Pancreas (tissue), 10 donors: Measurements from ENCODE around the gene GRAP. TPM values are rescaled to one million over a fixed set of nuclear protein-coding genes. Genes with fewer than 3 reads are reported as not detected.
"Not testable (repeated sequence)": the region's sequence is repeated elsewhere in the genome, so short reads cannot be mapped to it uniquely, and the experiment has no call there.

ENCODE experiments used
- ATAC-seq, 4 donors: fragments of 200-7000 bp; cut with Tn5 transposase; one replicate each; pipeline versions ENCODE4 v1.8.0 to v1.9.1; 2020; ENCODE audit warnings: mild to moderate bottlenecking in 4 of 4, moderate library complexity in 4 of 4
- DNase-seq, 6 donors: peaks; one replicate each; pipeline ENCODE4 v3.0.0-alpha.2; 2020
- FAIRE-seq: peaks from 2 replicates; lab custom pipeline; 2012; peaks lifted over from hg19 to GRCh38; lab: Jason Lieb, UNC
- H3K27ac ChIP-seq, 4 donors: fragments of 200-600 bp; sonication (generic); 1 replicate in 3 of 4; 2 replicates in 1 of 4; pipeline versions ENCODE4 v1.5.0 to v1.8.0; 2020
- H3K27me3 ChIP-seq, 4 donors: fragments of 200-600 bp; one replicate each; pipeline ENCODE4 v1.8.0; 2021
- H3K36me3 ChIP-seq, 3 donors: fragments of 200-600 bp; sonication (generic) in 1 of 3; one replicate each; pipeline versions ENCODE4 v1.5.0 to v1.8.0; 2020 to 2021
- H3K4me1 ChIP-seq, 3 donors: fragments of 200-600 bp; one replicate each; pipeline ENCODE4 v1.8.0; 2021
- H3K4me3 ChIP-seq, 4 donors: fragments of 200-600 bp; sonication (generic) in 2 of 4; one replicate each; pipeline versions ENCODE4 v1.5.0 to v1.8.0; 2020 to 2021
- H3K9me3 ChIP-seq, 4 donors: fragments of 200-600 bp; one replicate each; pipeline ENCODE4 v1.8.0; 2021
- WGBS, 2 donors: extraction: QIAGEN DNeasy Blood & Tissue Kit; methylation state at CpG; one replicate each; pipeline ENCODE4 v1.1.7; 2013; 5-methylcytosine and 5-hydroxymethylcytosine counted together
- intact Hi-C, 3 donors: fragments of 100-400 bp; cut with DNase I; formaldehyde crosslinking; loops; one replicate each; pipeline versions ENCODE4 v1.11.1 to v1.14.2; 2022
- polyA plus RNA-seq, 2 donors: library from polyadenylated mRNA; stranded (reverse); fragments of 200-250 nt; gene quantifications; one replicate each; pipeline ENCODE4 v1.2.3, GENCODE V29; 2013
- total RNA-seq, 6 donors: library from RNA; stranded (reverse); fragmentation: NEBNext Ultra II Directional in 4 of 6; extraction: Animal tissue kit (Norgen Biotek cat#: 25700) in 4 of 6; gene quantifications; one replicate each; pipeline versions ENCODE4 v1.2.1 to v1.2.4, GENCODE V29; 2021 to 2023
- TF ChIP-seq, protein P1 (sequence below), 4 donors: fragments of 200-600 bp; sonication (generic) in 3 of 4; IDR thresholded peaks; one replicate each; pipeline versions ENCODE4 v1.5.0 to v1.8.0; 2021; ENCODE audit warnings: antibody characterized with exemption in 4 of 4
- donor health status: healthy with polysubstance abuse.
- donor health status: DM: no; HTN: no; CAD: no; lungs with moderate emphysema.
- donor health status: DM: no; HTN: no; CAD: no.
- donor health status: control.
- donor health status: control.
- donor health status: Bipolar disorder and iron deficiency.
- donor health status: DM: yes; HTN: yes; CAD: no.
- donor health status: DM: no; HTN: no; CAD: no.
- donor health status: DM: no; HTN: no; CAD: no.
- donor health status: DM: yes; HTN: yes; CAD: no.

The GRAP gene
- total and polyA plus RNA-seq, 8 donors: 0.38 to 2.3 (median 0.97) TPM

- H3K36me3 ChIP-seq, H3K4me1 ChIP-seq, H3K9me3 ChIP-seq, DNase-seq, H3K27ac ChIP-seq, H3K27me3 ChIP-seq, FAIRE-seq, H3K4me3 ChIP-seq, intact Hi-C loops: not testable (repeated sequence)
- WGBS, 2 donors: no CpG with 5 or more reads among the region's 17 CpGs
- ATAC-seq: peak; percentile 81 to 89 (median 86)
Observed at GRCh38 chr17:19038007-19038406, 8.8 kb downstream of the GRAP start.

DNA sequence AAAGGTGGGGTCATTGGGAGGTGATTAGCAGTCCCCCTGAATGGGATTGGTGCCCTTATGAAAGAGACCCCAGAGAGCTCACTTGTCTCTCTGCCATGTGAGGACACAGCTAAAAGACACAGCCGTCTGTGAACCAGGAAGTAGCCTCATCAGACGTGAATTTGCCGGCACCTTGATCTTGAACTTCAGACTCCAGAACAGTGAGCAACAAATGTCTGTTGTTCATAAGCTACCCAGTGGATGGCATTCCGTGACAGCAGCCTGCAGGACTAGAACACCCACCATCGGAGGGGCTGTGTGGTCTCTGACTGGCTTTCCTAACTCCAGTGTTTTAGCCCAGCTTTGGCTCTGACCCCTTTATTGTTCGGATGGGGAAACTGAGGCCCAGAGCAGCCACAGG is 9.2 kb downstream of the GRAP start:
- H3K9me3 ChIP-seq, H3K4me3 ChIP-seq, H3K4me1 ChIP-seq, FAIRE-seq, H3K27me3 ChIP-seq, H3K36me3 ChIP-seq, intact Hi-C loops, DNase-seq, H3K27ac ChIP-seq: not testable (repeated sequence)
- ATAC-seq: peak in 2 of 4 donors; percentile 12 to 17
- WGBS, 2 donors: 0% methylated on average over 1 of the region's 6 CpGs; no CpG with 5 or more reads in 1 of the 2 donors

- H3K36me3 ChIP-seq, intact Hi-C loops, ATAC-seq, H3K4me1 ChIP-seq, H3K9me3 ChIP-seq, H3K27ac ChIP-seq, H3K27me3 ChIP-seq, FAIRE-seq, H3K4me3 ChIP-seq, DNase-seq: not testable (repeated sequence)
- WGBS, 2 donors: no CpG with 5 or more reads among the region's 6 CpGs
Observed at GRCh38 chr17:19036186-19036585, 10.6 kb downstream of the GRAP start.

- 60% methylated on average over 1 of the region's 24 CpGs; no CpG with 5 or more reads in 1 of the 2 donors for whole genome bisulfite sequencing, 2 donors
- ATAC-seq: peak; percentile 91 to 97 (median 94)
- H3K9me3 ChIP-seq, intact Hi-C loops, H3K4me1 ChIP-seq, H3K27me3 ChIP-seq, DNase-seq, H3K27ac ChIP-seq, FAIRE-seq, H3K4me3 ChIP-seq, H3K36me3 ChIP-seq: not testable (repeated sequence)
Observed at GRCh38 chr17:19032377-19032988, 14.3 kb downstream of the GRAP start.

GRCh38 chr17:19031729-19032128 is 15.0 kb downstream of the GRAP start:
- intact Hi-C loops, H3K36me3 ChIP-seq, FAIRE-seq, H3K4me3 ChIP-seq, H3K27me3 ChIP-seq, H3K27ac ChIP-seq, H3K4me1 ChIP-seq, H3K9me3 ChIP-seq: not testable (repeated sequence)
- TF ChIP-seq, protein P1, sequence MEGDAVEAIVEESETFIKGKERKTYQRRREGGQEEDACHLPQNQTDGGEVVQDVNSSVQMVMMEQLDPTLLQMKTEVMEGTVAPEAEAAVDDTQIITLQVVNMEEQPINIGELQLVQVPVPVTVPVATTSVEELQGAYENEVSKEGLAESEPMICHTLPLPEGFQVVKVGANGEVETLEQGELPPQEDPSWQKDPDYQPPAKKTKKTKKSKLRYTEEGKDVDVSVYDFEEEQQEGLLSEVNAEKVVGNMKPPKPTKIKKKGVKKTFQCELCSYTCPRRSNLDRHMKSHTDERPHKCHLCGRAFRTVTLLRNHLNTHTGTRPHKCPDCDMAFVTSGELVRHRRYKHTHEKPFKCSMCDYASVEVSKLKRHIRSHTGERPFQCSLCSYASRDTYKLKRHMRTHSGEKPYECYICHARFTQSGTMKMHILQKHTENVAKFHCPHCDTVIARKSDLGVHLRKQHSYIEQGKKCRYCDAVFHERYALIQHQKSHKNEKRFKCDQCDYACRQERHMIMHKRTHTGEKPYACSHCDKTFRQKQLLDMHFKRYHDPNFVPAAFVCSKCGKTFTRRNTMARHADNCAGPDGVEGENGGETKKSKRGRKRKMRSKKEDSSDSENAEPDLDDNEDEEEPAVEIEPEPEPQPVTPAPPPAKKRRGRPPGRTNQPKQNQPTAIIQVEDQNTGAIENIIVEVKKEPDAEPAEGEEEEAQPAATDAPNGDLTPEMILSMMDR (IDR thresholded peaks at IDR 0.05): peak in 3 of 4 donors; percentile 10 to 18 (median 14)
- WGBS, 2 donors: no CpG with 5 or more reads among the region's 4 CpGs
- peak in 5 of 6 donors; percentile 45 to 80 (median 70) for DNase-seq
- peak; percentile 86 to 93 (median 90) for ATAC-seq

DNA sequence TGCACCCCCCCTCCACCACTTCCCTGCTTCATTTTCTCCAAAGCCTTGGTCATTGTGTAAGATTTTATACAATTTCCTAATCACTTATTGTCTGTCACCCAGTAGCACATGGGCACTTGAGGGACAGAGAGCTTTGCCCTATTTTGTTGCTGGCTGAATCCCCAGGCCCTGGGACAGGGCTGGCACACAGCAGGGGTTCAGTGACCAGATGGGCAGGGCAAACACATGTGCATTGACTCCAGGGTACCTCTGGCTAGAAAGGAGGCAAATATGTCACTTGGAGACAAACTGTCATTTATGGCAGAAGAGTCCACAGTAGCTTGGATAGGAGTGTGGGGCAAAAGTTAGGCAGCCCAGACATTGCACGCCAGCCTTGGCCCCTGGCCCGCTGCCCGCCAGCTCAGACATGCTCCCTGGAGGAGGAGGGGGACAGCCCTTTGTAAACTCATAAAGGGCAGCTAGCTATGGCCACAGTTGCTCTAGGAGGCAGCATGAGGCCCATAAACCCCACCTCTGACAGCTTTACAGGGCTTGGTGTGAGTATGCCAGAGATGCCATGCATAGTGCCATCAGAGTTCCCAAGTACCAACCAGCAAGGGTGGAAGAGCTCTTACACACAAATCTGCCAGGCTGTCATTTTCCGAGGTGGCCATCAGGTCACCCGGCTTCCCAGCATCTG is 15.8 kb downstream of the GRAP start:
- H3K27me3 ChIP-seq, H3K36me3 ChIP-seq, ATAC-seq, FAIRE-seq, H3K9me3 ChIP-seq, intact Hi-C loops, H3K27ac ChIP-seq, H3K4me1 ChIP-seq, DNase-seq, H3K4me3 ChIP-seq: not testable (repeated sequence)
- WGBS, 2 donors: 61% methylated on average over 2 of the region's 5 CpGs; no CpG with 5 or more reads in 1 of the 2 donors

- WGBS, 2 donors: 53% methylated on average over 2 of the region's 5 CpGs; no CpG with 5 or more reads in 1 of the 2 donors
- H3K4me3 ChIP-seq, FAIRE-seq: not testable (repeated sequence)
Observed at GRCh38 chr17:19029740-19030139, 17.0 kb downstream of the GRAP start.

GRCh38 chr17:19028671-19029070 is 18.1 kb downstream of the GRAP start:
- DNase-seq, H3K27ac ChIP-seq, H3K4me1 ChIP-seq, H3K36me3 ChIP-seq, H3K9me3 ChIP-seq, H3K4me3 ChIP-seq, H3K27me3 ChIP-seq, FAIRE-seq, intact Hi-C loops, ATAC-seq: not testable (repeated sequence)
- no CpG with 5 or more reads among the region's 11 CpGs for WGBS, 2 donors

More at GRCh38 chr17:19029740-19030139, 17.0 kb downstream of the GRAP start:
- H3K4me1 ChIP-seq, H3K36me3 ChIP-seq, intact Hi-C loops, DNase-seq, H3K9me3 ChIP-seq, H3K27ac ChIP-seq, H3K27me3 ChIP-seq, ATAC-seq: not testable (repeated sequence)
